ENCODE results near the gene WDR20. TPM values are rescaled to one million over a fixed set of nuclear protein-coding genes. Genes with fewer than 3 reads are reported as not detected.

Gene WDR20
- total and polyA plus RNA-seq, 2 donors (not counting 1 experiment from before 2014, with no cell fraction given) = 12.4 to 64.0 TPM

GRCh38 chr14:102184316-102185035 lies 44.8 kb downstream of the WDR20 start:
- Histone ChIP-seq H3K79me2 (ENCODE audit: control insufficient read depth, insufficient read depth, low read length) (peaks cover 93% of the 10 kb centered on the region), H3K4me3 (ENCODE audit: control extremely low read depth in 1 of 5, extremely low read depth in 1 of 5, insufficient read depth in 1 of 5, low read depth in 2 of 5, low read length in 4 of 5) (no peak overlapping the region), H3K9ac (ENCODE audit: low read length) (no peak overlapping the region), H4K20me1 (ENCODE audit: control insufficient read depth, insufficient read depth, low read length, poor library complexity, severe bottlenecking) (peaks cover 93% of the 10 kb centered on the region), H3K9me3 (ENCODE audit: control extremely low read depth in 1 of 3, control insufficient read depth in 2 of 3, insufficient read depth in 1 of 3, low read length in 2 of 3) (no peaks in the 10 kb centered on the region), H3K27ac (ENCODE audit: low read length in 2 of 2) (no peak overlapping the region), H3K27me3 (replicated peaks in 1 of 4; ENCODE audit: control extremely low read depth in 1 of 4, control insufficient read depth in 3 of 4, insufficient read depth in 4 of 4, low read length in 3 of 4) (no peaks in the 10 kb centered on the region), H2AFZ (ENCODE audit: insufficient read depth, low read depth, low read length, poor library complexity, severe bottlenecking) (no peak overlapping the region), H3K36me3 (replicated peaks in 1 of 2; ENCODE audit: control extremely low read depth in 1 of 2, control insufficient read depth in 1 of 2, extremely low read depth in 1 of 2, insufficient read depth in 2 of 2, low read length in 1 of 2) (no peaks in the 10 kb centered on the region), H3K4me1 (ENCODE audit: control insufficient read depth in 2 of 2, insufficient read depth in 2 of 2, low read length in 2 of 2) (peaks cover 6 to 8% of the 10 kb centered on the region in 2 donors), H3K4me2 (replicated peaks; ENCODE audit: low read depth, low read length, poor library complexity, severe bottlenecking) (no peak overlapping the region)
- Mint-ChIP-seq H3K4me1 (peaks cover 44% of the 10 kb centered on the region), H3K9me3 (ENCODE audit: insufficient read depth) (no peaks in the 10 kb centered on the region), H3K4me3 (no peak overlapping the region), H3K27me3 (no peaks in the 10 kb centered on the region), H3K27ac (no peak overlapping the region)
- ChIA-PET POLR2A (no interaction called here), CTCF (no interaction called here)
- DNase-seq (no peak), ATAC-seq (ENCODE audit: low read depth) (no peak)
- TF ChIP-seq EZH2 (IDR thresholded peaks at IDR 0.05; ENCODE audit: borderline replicate concordance, insufficient read depth, low read depth, low read length, poor library complexity, severe bottlenecking) (no peak), CTCF (IDR thresholded peaks at IDR 0.05) (no peak)
- intact Hi-C loops (cut with micrococcal nuclease) = no loop called here
- 87% methylated on average over 13 of the region's 14 CpGs for WGBS (ENCODE audit: insufficient coverage)

GRCh38 chr14:102185360-102185759 lies 45.7 kb downstream of the WDR20 start:
- Histone ChIP-seq H2AFZ (ENCODE audit: insufficient read depth, low read depth, low read length, poor library complexity, severe bottlenecking) (no peak overlapping the region), H3K36me3 (replicated peaks in 1 of 2; ENCODE audit: control extremely low read depth in 1 of 2, control insufficient read depth in 1 of 2, extremely low read depth in 1 of 2, insufficient read depth in 2 of 2, low read length in 1 of 2) (no peaks in the 10 kb centered on the region), H3K4me1 (ENCODE audit: control insufficient read depth in 2 of 2, insufficient read depth in 2 of 2, low read length in 2 of 2) (peaks cover 4 to 5% of the 10 kb centered on the region in 2 donors), H3K4me3 (ENCODE audit: control extremely low read depth in 1 of 5, extremely low read depth in 1 of 5, insufficient read depth in 1 of 5, low read depth in 2 of 5, low read length in 4 of 5) (no peak overlapping the region), H3K27me3 (replicated peaks in 1 of 4; ENCODE audit: control extremely low read depth in 1 of 4, control insufficient read depth in 3 of 4, insufficient read depth in 4 of 4, low read length in 3 of 4) (no peaks in the 10 kb centered on the region), H3K4me2 (replicated peaks; ENCODE audit: low read depth, low read length, poor library complexity, severe bottlenecking) (no peak overlapping the region), H4K20me1 (ENCODE audit: control insufficient read depth, insufficient read depth, low read length, poor library complexity, severe bottlenecking) (peaks cover 91% of the 10 kb centered on the region), H3K79me2 (ENCODE audit: control insufficient read depth, insufficient read depth, low read length) (peaks cover 90% of the 10 kb centered on the region), H3K9ac (ENCODE audit: low read length) (no peak overlapping the region), H3K27ac (ENCODE audit: low read length in 2 of 2) (no peak overlapping the region), H3K9me3 (ENCODE audit: control extremely low read depth in 1 of 3, control insufficient read depth in 2 of 3, insufficient read depth in 1 of 3, low read length in 2 of 3) (no peaks in the 10 kb centered on the region)
- CTCF ChIA-PET = no interaction called here
- Mint-ChIP-seq H3K27me3 (no peaks in the 10 kb centered on the region), H3K4me3 (no peak overlapping the region), H3K27ac (no peak overlapping the region), H3K9me3 (ENCODE audit: insufficient read depth) (no peaks in the 10 kb centered on the region), H3K4me1 (peaks cover 44% of the 10 kb centered on the region)
- intact Hi-C loops (cut with micrococcal nuclease) = no loop called here
- TF ChIP-seq CTCF (IDR thresholded peaks at IDR 0.05) = no peak
- no peak for TF ChIP-seq EZH2 (IDR thresholded peaks at IDR 0.05; ENCODE audit: borderline replicate concordance, insufficient read depth, low read depth, low read length, poor library complexity, severe bottlenecking)
- no peak for DNase-seq
- WGBS (ENCODE audit: insufficient coverage) = 100% methylated on average over 7 of the region's 8 CpGs
- ATAC-seq (ENCODE audit: low read depth) = no peak
- POLR2A ChIA-PET = no interaction called here
